A673 (cell line): Measurements from ENCODE around the gene PRMT9. TPM values are rescaled to one million over a fixed set of nuclear protein-coding genes. Genes with fewer than 3 reads are reported as not detected.

Experiments
- BruUV-seq: library from RNA; stranded (reverse); fragments of 400-500 nt; replicated peaks from 2 replicates; lab custom pipeline; 2021; lab: Mats Ljungman, UMichigan
- CTCF ChIA-PET: fragments of 300-600 bp; sonication (Branson Sonifier 250); formaldehyde crosslinking; loops from one replicate; lab custom pipeline; 2022; ENCODE audit warnings: antibody characterized with exemption; lab: Charles Lee
- POLR2A ChIA-PET: fragments of 300-600 bp; sonication (Branson Sonifier 250); formaldehyde crosslinking; loops from one replicate; lab custom pipeline; 2022; ENCODE audit warnings: antibody characterized with exemption; ENCODE audit not compliant: low non-redundant PET; lab: Charles Lee
- DNase-seq: peaks from one replicate; pipeline ENCODE4 v3.0.0-alpha.2; 2015; ENCODE audit warnings: low spot score
- H3K27ac ChIP-seq: fragments of 200-600 bp; sonication (generic); 2 replicates; pipeline ENCODE4 v1.5.1; 2016; ENCODE audit warnings: mixed run types, low read depth, mild to moderate bottlenecking, mixed read lengths, antibody characterized with exemption, low read length; ENCODE audit not compliant: poor library complexity, severe bottlenecking
- H3K27me3 ChIP-seq: fragments of 200-600 bp; sonication (generic); replicated peaks from 2 replicates; pipeline ENCODE4 v1.6.1; 2017; ENCODE audit warnings: mixed run types, low read depth, mild to moderate bottlenecking, mixed read lengths, antibody characterized with exemption, low read length; ENCODE audit not compliant: insufficient read depth, poor library complexity
- H3K36me3 ChIP-seq: fragments of 200-600 bp; sonication (generic); 2 replicates; pipeline ENCODE4 v1.6.1; 2016; ENCODE audit warnings: mixed run types, mild to moderate bottlenecking, mixed read lengths, antibody characterized with exemption, low read length; ENCODE audit not compliant: insufficient read depth, poor library complexity, severe bottlenecking
- H3K4me1 ChIP-seq: fragments of 200-600 bp; sonication (generic); 2 replicates; pipeline ENCODE4 v1.6.1; 2017; ENCODE audit warnings: mixed run types, mild to moderate bottlenecking, mixed read lengths, antibody characterized with exemption, low read length; ENCODE audit not compliant: insufficient read depth, poor library complexity, severe bottlenecking
- H3K4me3 ChIP-seq: fragments of 200-600 bp; sonication (generic); 2 replicates; pipeline ENCODE4 v1.5.1; 2016; ENCODE audit warnings: low read depth, mixed run types, mild to moderate bottlenecking, mixed read lengths, low read length; ENCODE audit not compliant: poor library complexity, severe bottlenecking
- H3K9me3 ChIP-seq: fragments of 200-600 bp; sonication (generic); 2 replicates; pipeline ENCODE4 v1.6.1; 2016; ENCODE audit warnings: mixed run types, low read depth, mild to moderate bottlenecking, mixed read lengths, antibody characterized with exemption, low read length; ENCODE audit not compliant: poor library complexity, severe bottlenecking
- EZH2 ChIP-seq: fragments of 200-600 bp; sonication (generic); IDR thresholded peaks from 2 replicates; pipeline ENCODE4 v1.6.1; 2017; ENCODE audit warnings: borderline replicate concordance, low read depth, mild to moderate bottlenecking, mixed read lengths, antibody characterized with exemption, low read length; ENCODE audit not compliant: poor library complexity, severe bottlenecking
- intact Hi-C: fragments of 100-400 bp; cut with micrococcal nuclease; formaldehyde crosslinking; loops from one replicate; pipeline ENCODE4 v1.10.0; 2022; ENCODE audit not compliant: unreplicated experiment
- total RNA-seq: library from RNA; stranded (reverse); gene quantifications from 2 replicates; pipeline ENCODE4 v1.2.3, GENCODE V29; 2021
- TF ChIP-seq, protein P1 (sequence below): fragments of 300-800, 200-600 bp; sonication (generic); conservative IDR thresholded peaks from 2 replicates; pipeline ENCODE4 v1.5.1; 2017; ENCODE audit warnings: low read depth, mild to moderate bottlenecking, antibody characterized with exemption, low read length, moderate library complexity, mixed read lengths

The PRMT9 gene
- total RNA-seq, 1 experiment from 2014 or later = 11.2 TPM

DNA sequence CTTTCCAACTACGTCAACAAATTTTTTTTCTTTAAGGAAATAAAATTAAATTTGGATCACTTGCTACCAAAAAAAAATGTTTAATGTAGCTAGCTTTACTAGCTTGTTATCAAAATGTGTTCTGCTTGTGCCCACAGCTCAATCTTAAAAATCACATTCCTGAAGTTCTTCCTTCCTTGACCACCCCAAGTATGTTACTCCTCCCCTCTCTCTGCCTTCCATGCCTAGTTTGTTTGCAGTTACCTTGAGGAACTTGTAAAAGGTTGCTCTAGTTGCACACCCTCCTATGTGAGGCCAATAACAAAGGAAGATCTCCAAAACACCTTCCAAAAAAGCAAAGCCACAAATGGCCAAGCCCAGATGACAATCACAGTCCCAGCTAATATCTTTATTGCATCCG is 86.4 kb downstream of the PRMT9 start:
- no peak for DNase-seq
- intact Hi-C loops = no loop called here
- Histone ChIP-seq H3K27me3 (no peaks in the 10 kb centered on the region), H3K4me1 (peaks cover 11% of the 10 kb centered on the region), H3K9me3 (no peaks in the 10 kb centered on the region), H3K4me3 (no peak overlapping the region), H3K36me3 (no peaks in the 10 kb centered on the region), H3K27ac (peak overlapping the region; percentile 2)
- CTCF ChIA-PET = interaction anchor here (3.2 kb wide), 1 partner anchor 269 kb away, joined by 20 read pairs; no protein-coding TSS in a partner anchor
- TF ChIP-seq, protein P1, sequence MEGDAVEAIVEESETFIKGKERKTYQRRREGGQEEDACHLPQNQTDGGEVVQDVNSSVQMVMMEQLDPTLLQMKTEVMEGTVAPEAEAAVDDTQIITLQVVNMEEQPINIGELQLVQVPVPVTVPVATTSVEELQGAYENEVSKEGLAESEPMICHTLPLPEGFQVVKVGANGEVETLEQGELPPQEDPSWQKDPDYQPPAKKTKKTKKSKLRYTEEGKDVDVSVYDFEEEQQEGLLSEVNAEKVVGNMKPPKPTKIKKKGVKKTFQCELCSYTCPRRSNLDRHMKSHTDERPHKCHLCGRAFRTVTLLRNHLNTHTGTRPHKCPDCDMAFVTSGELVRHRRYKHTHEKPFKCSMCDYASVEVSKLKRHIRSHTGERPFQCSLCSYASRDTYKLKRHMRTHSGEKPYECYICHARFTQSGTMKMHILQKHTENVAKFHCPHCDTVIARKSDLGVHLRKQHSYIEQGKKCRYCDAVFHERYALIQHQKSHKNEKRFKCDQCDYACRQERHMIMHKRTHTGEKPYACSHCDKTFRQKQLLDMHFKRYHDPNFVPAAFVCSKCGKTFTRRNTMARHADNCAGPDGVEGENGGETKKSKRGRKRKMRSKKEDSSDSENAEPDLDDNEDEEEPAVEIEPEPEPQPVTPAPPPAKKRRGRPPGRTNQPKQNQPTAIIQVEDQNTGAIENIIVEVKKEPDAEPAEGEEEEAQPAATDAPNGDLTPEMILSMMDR = no peak
- no peak for TF ChIP-seq EZH2
- BruUV-seq = no TSS peak
- POLR2A ChIA-PET = no interaction called here

DNA sequence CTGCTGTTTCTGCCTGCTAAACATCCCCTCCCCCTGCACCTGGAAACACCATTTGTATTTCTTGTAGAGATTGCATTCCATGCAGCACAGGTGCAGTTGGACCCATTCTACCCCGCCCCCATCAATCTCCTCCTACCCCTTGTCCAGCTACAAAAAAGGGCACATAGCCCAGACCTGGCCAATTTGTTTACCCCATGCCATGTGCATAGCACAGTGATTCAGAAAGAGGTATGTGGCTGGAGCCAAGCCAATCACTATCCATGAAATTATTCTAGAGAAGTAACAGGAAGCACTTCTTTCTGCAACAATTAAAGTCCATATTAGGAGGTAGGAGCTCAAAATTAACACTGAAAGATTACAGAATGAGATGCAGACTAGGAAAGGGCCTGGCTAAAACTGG is 87.0 kb downstream of the PRMT9 start:
- Histone ChIP-seq H3K27me3 (no peaks in the 10 kb centered on the region), H3K4me3 (no peak overlapping the region), H3K4me1 (peaks cover 11% of the 10 kb centered on the region), H3K27ac (peak overlapping the region; percentile 2), H3K9me3 (no peaks in the 10 kb centered on the region), H3K36me3 (no peaks in the 10 kb centered on the region)
- intact Hi-C loops = loop anchor here (1.0 kb wide), 1 partner anchor 269 kb away; no protein-coding TSS in a partner anchor
- BruUV-seq = no TSS peak
- POLR2A ChIA-PET = no interaction called here
- CTCF ChIA-PET = interaction anchor here (3.2 kb wide), 1 partner anchor 270 kb away, joined by 20 read pairs; no protein-coding TSS in a partner anchor
- no peak for TF ChIP-seq EZH2
- TF ChIP-seq, protein P1 = no peak
- DNase-seq = peak; percentile 72

DNA sequence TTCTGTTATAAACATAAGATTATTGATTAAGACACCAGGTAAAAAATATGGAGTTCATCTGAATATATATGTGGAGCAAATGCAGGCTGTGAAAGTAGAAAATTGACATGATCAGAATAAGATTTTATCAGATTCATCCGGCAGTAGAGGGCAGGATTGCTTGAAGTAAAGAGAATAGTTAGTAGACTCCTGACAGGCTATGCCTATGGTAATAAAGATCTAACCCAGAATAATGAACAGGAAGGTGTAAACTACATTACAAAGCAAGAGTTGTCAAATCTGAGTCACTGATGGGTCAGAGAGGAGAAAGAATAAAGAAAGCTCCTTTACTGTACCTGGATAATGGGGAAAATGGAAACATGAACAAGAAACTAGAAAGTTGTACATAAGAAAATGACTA is 87.6 kb downstream of the PRMT9 start:
- H3K36me3 ChIP-seq = no peaks in the 10 kb centered on the region
- H3K4me1 ChIP-seq = peaks cover 11% of the 10 kb centered on the region
- no peaks in the 10 kb centered on the region for H3K9me3 ChIP-seq
- TF ChIP-seq, protein P1 = peak; percentile 47; the same call in 1 of the 2 replicates
- TF ChIP-seq EZH2 = no peak
- H3K4me3 ChIP-seq = no peak overlapping the region
- peak; percentile 55 for DNase-seq
- intact Hi-C loops = loop anchor here (1.0 kb wide), 1 partner anchor 270 kb away; no protein-coding TSS in a partner anchor
- CTCF ChIA-PET = no interaction called here
- BruUV-seq = no TSS peak
- POLR2A ChIA-PET = no interaction called here
- no peaks in the 10 kb centered on the region for H3K27me3 ChIP-seq
- H3K27ac ChIP-seq = no peak overlapping the region
